ENCODE results near the gene SEC14L5.
A peak's percentile ranks its signal among the peaks of the same experiment; 100 is the strongest.

Gene SEC14L5

GRCh38 chr16:4936181-4936990 is 21.7 kb upstream of the SEC14L5 start:
- Histone ChIP-seq H3K36me3 (no peaks in the 10 kb centered on the region), H3K4me1 (ENCODE audit: control insufficient read depth in 1 of 2, insufficient read depth in 1 of 2, low read depth in 1 of 2, low read length in 1 of 2) (peaks cover 15 to 16% of the 10 kb centered on the region in 2 experiments), H3K9me3 (no peaks in the 10 kb centered on the region), H3K4me3 (ENCODE audit: low read depth in 1 of 2, low read length in 1 of 2) (peak overlapping the region; percentile 57 to 66), H3K27me3 (peaks cover 93% of the 10 kb centered on the region), H3K27ac (no peak overlapping the region)
- TF ChIP-seq, protein P1, sequence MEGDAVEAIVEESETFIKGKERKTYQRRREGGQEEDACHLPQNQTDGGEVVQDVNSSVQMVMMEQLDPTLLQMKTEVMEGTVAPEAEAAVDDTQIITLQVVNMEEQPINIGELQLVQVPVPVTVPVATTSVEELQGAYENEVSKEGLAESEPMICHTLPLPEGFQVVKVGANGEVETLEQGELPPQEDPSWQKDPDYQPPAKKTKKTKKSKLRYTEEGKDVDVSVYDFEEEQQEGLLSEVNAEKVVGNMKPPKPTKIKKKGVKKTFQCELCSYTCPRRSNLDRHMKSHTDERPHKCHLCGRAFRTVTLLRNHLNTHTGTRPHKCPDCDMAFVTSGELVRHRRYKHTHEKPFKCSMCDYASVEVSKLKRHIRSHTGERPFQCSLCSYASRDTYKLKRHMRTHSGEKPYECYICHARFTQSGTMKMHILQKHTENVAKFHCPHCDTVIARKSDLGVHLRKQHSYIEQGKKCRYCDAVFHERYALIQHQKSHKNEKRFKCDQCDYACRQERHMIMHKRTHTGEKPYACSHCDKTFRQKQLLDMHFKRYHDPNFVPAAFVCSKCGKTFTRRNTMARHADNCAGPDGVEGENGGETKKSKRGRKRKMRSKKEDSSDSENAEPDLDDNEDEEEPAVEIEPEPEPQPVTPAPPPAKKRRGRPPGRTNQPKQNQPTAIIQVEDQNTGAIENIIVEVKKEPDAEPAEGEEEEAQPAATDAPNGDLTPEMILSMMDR (IDR thresholded peaks at IDR 0.05), result no peak

DNA sequence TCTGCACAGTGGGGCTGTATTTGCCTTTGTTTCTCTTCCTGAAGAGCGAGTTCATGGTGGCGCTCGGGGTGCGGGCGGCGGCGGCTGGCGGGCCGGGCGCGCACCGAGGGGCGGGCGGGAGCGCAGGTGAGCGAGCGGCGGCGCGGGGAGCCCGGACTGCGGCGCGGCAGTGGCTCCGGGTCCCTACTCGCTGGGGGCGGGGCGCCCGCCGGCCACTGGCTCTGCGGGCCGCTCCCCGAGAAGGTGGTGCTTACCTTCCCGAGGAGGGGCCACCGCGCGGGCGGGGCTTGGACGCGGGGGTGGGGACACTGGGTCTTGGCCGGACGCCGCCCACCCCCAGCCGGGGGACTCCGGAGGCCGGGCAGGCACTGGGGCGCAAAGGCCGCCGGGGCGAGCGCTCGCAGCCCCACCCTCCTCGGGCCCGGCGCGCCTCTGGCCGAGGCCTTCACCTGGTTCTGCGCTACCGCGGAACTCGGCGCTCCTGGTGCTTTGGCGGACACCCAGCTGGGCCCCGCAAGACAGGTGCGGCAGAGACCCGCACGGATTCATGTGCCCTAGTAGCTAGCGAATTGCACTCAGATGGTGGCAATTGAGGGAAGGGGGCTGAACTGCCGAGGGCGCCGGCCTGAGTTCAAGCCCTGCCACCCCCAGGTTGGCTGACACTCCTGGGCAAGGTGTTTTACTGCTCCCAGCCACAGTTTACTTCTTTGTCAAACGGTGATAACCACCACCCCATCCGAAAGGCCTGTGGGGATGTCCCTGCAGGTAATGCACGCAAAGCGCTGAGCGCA is 20.9 kb upstream of the SEC14L5 start, which contains the start of gene PPL:
Gene PPL, minus strand, starts transcription at position 158 of the 791 bp plus-strand sequence. Its CDS starts 103 bp downstream, at position 55.
- Histone ChIP-seq H3K27ac (no peak within 1 kb of the TSS), H3K4me3 (ENCODE audit: low read depth in 1 of 2, low read length in 1 of 2) (peak within 1 kb of the TSS; percentile 57 to 66), H3K4me1 (ENCODE audit: control insufficient read depth in 1 of 2, insufficient read depth in 1 of 2, low read depth in 1 of 2, low read length in 1 of 2) (peaks cover 15 to 16% of the 10 kb centered on the region in 2 experiments), H3K27me3 (peaks cover 92% of the 10 kb centered on the region), H3K9me3 (no peaks in the 10 kb centered on the region), H3K36me3 (no peaks in the 10 kb centered on the region)
- TF ChIP-seq, protein P1 (IDR thresholded peaks at IDR 0.05), result no peak

GRCh38 chr16:4937782-4938682 is 20.1 kb upstream of the SEC14L5 start:
- H3K4me1 ChIP-seq (ENCODE audit: control insufficient read depth in 1 of 2, insufficient read depth in 1 of 2, low read depth in 1 of 2, low read length in 1 of 2), result peaks cover 15 to 16% of the 10 kb centered on the region in 2 experiments
- H3K27ac ChIP-seq, result no peak overlapping the region
- H3K4me3 ChIP-seq (ENCODE audit: low read depth in 1 of 2, low read length in 1 of 2), result peak overlapping the region in 1 of 2 experiments; percentile 66
- no peaks in the 10 kb centered on the region for H3K9me3 ChIP-seq
- H3K27me3 ChIP-seq, result peaks cover 96% of the 10 kb centered on the region
- H3K36me3 ChIP-seq, result no peaks in the 10 kb centered on the region
- TF ChIP-seq, protein P1 (IDR thresholded peaks at IDR 0.05), result no peak

- H3K27ac ChIP-seq, result no peak overlapping the region
- no peak overlapping the region for H3K4me3 ChIP-seq (ENCODE audit: low read depth in 1 of 2, low read length in 1 of 2)
- H3K4me1 ChIP-seq (ENCODE audit: control insufficient read depth in 1 of 2, insufficient read depth in 1 of 2, low read depth in 1 of 2, low read length in 1 of 2), result peaks cover 15 to 16% of the 10 kb centered on the region in 2 experiments
- TF ChIP-seq, protein P1 (IDR thresholded peaks at IDR 0.05), result no peak
- no peaks in the 10 kb centered on the region for H3K36me3 ChIP-seq
- H3K9me3 ChIP-seq, result no peaks in the 10 kb centered on the region
- peaks cover 96% of the 10 kb centered on the region for H3K27me3 ChIP-seq
Measured at GRCh38 chr16:4938683-4939030, 19.5 kb upstream of the SEC14L5 start.

DNA sequence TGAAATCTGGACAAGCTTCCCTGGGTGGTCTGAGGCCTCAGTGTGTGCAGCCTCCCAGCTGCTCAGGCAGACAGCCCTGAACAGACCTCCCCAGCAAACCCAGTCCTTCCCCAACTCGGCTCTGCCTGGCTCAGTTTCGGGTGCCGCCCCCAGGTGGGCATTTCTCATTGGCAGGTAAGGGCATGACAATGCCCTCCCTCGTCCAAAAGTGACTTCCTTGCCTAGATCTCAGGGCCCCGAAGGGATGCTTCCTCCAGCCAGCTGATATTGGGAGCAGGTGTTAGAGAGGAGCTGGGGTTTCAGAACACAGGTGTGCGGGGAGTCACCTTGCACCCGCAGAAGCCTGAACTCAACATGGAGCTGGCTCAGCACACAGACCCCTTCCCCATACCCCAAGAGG is 17.4 kb upstream of the SEC14L5 start:
- no peaks in the 10 kb centered on the region for H3K9me3 ChIP-seq
- no peak overlapping the region for H3K27ac ChIP-seq
- H3K27me3 ChIP-seq, result peaks cover 78% of the 10 kb centered on the region
- H3K4me1 ChIP-seq (ENCODE audit: control insufficient read depth in 1 of 2, insufficient read depth in 1 of 2, low read depth in 1 of 2, low read length in 1 of 2), result peaks cover 24 to 28% of the 10 kb centered on the region in 2 experiments
- H3K4me3 ChIP-seq (ENCODE audit: low read depth in 1 of 2, low read length in 1 of 2), result no peak overlapping the region
- H3K36me3 ChIP-seq, result no peaks in the 10 kb centered on the region
- TF ChIP-seq, protein P1 (IDR thresholded peaks at IDR 0.05), result no peak

All from neutrophil (primary cell).